T-helper 1 cell treated with Interleukin-12 subunit alpha and Interleukin-12 subunit beta and Interleukin-4 antibody, amounts not matched to agents 30 μg/mL and 1 μg/mL, for 36 hours (primary cell): ENCODE measurements around the gene PLCL2.
"Not testable (repeated sequence)": the region's sequence is repeated elsewhere in the genome, so short reads cannot be mapped to it uniquely, and the experiment has no call there.

Experiments used
- H3K27ac Mint-ChIP-seq: one replicate; pipeline ENCODE4 v1.8.0; 2021; ENCODE audit warnings: mild to moderate bottlenecking, mixed read lengths
- H3K27me3 Mint-ChIP-seq: one replicate; pipeline ENCODE4 v1.8.0; 2021; ENCODE audit warnings: low read depth, mixed read lengths
- H3K36me3 Mint-ChIP-seq: one replicate; pipeline ENCODE4 v1.8.0; 2021; ENCODE audit warnings: low read depth, mixed read lengths
- H3K4me1 Mint-ChIP-seq: one replicate; pipeline ENCODE4 v1.8.0; 2021; ENCODE audit warnings: low read depth, mixed read lengths
- H3K4me3 Mint-ChIP-seq: one replicate; pipeline ENCODE4 v1.8.0; 2021; ENCODE audit warnings: mild to moderate bottlenecking, moderate library complexity, mixed read lengths
- H3K9me3 Mint-ChIP-seq: one replicate; pipeline ENCODE4 v1.8.0; 2021; ENCODE audit warnings: mixed read lengths

The PLCL2 gene

GRCh38 chr3:16978921-16979271, 94.1 kb downstream of the PLCL2 start:
- peaks cover 6% of the 10 kb centered on the region for H3K4me1 Mint-ChIP-seq
- H3K4me3 Mint-ChIP-seq = no peak overlapping the region
- H3K36me3 Mint-ChIP-seq = peaks cover 3% of the 10 kb centered on the region
- H3K27ac Mint-ChIP-seq = no peak overlapping the region
- H3K9me3 Mint-ChIP-seq = peaks cover 1% of the 10 kb centered on the region
- H3K27me3 Mint-ChIP-seq = no peaks in the 10 kb centered on the region

DNA sequence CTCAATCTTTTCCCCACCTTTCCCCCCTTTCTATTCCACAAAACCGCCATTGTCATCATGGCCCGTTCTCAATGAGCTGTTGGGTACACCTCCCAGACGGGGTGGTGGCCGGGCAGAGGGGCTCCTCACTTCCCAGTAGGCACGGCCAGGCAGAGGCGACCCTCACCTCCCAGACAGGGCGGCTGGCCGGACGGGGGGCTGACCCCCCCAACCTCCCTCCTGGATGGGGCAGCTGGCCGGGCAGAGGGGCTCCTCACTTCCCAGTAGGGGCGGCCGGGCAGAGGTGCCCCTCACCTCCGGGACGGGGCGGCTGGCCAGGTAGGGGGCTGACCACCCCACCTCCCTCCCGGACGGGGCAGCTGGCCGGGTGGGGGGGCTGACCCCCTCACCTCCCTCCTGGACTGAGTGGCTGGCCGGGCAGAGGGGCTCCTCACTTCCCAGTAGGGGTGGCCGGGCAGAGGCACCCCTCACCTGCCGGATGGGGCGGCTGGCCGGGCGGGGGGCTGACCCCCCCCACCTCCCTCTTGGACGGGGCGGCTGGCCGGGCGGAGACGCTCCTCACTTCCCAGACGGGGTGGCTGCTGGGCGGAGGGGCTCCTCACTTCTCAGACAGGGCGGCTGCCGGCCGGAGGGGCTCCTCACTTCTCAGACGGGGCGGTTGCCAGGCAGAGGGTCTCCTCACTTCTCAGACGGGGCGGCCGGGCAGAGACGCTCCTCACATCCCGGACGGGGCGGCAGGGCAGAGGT, 95.2 kb downstream of the PLCL2 start:
- not testable (repeated sequence) for H3K4me1 Mint-ChIP-seq, H3K36me3 Mint-ChIP-seq, H3K27ac Mint-ChIP-seq

DNA sequence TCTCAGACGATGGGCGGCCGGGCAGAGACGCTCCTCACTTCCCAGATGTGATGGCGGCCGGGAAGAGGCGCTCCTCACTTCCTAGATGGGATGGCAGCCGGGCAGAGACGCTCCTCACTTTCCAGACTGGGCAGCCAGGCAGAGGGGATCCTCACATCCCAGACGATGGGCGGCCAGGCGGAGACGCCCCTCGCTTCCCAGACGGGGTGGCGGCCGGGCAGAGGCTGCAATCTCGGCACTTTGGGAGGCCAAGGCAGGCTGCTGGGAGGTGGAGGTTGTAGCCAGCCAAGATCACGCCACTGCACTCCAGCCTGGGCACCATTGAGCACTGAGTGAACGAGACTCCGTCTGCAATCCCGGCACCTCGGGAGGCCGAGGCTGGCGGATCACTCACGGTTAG, 95.8 kb downstream of the PLCL2 start:
- H3K27me3 Mint-ChIP-seq, H3K4me1 Mint-ChIP-seq, H3K9me3 Mint-ChIP-seq, H3K27ac Mint-ChIP-seq, H3K36me3 Mint-ChIP-seq, H3K4me3 Mint-ChIP-seq: not testable (repeated sequence)

More for the DNA sequence above, 95.2 kb downstream of the PLCL2 start:
- not testable (repeated sequence) for H3K4me3 Mint-ChIP-seq, H3K27me3 Mint-ChIP-seq, H3K9me3 Mint-ChIP-seq

- no peaks in the 10 kb centered on the region for H3K27me3 Mint-ChIP-seq
- H3K9me3 Mint-ChIP-seq = no peaks in the 10 kb centered on the region
- H3K4me3 Mint-ChIP-seq = no peak overlapping the region
- peaks cover 2% of the 10 kb centered on the region for H3K4me1 Mint-ChIP-seq
- H3K27ac Mint-ChIP-seq = no peak overlapping the region
- no peaks in the 10 kb centered on the region for H3K36me3 Mint-ChIP-seq
Measured at GRCh38 chr3:16982460-16982859, 97.7 kb downstream of the PLCL2 start.

DNA sequence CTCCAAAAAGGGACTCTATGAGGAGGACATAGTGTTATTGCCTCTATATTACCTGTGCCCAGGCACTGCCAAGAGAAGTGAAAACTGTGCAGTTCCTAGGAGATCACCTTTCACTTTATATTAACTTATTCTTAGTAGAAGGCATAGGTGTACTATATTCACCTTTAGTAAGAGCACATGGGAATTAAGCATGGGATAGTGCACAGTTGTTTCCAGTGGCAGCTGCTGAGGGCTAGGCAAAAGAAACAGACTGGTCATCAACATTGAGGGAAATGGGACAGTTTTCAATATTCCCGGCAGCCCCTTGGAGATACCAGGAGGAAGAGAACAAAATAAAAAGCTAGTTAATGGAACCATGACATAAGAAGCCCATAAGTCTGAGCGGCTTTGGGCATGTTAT, 100.9 kb downstream of the PLCL2 start:
- Mint-ChIP-seq H3K36me3 (no peaks in the 10 kb centered on the region), H3K4me3 (no peak overlapping the region), H3K4me1 (peaks cover 4% of the 10 kb centered on the region), H3K9me3 (no peaks in the 10 kb centered on the region), H3K27me3 (no peaks in the 10 kb centered on the region), H3K27ac (no peak overlapping the region)

- H3K36me3 Mint-ChIP-seq = no peaks in the 10 kb centered on the region
- H3K27me3 Mint-ChIP-seq = no peaks in the 10 kb centered on the region
- no peak overlapping the region for H3K4me3 Mint-ChIP-seq
- H3K9me3 Mint-ChIP-seq = no peaks in the 10 kb centered on the region
- no peak overlapping the region for H3K27ac Mint-ChIP-seq
- peaks cover 4% of the 10 kb centered on the region for H3K4me1 Mint-ChIP-seq
Measured at GRCh38 chr3:16987141-16987540, 102.4 kb downstream of the PLCL2 start.

DNA sequence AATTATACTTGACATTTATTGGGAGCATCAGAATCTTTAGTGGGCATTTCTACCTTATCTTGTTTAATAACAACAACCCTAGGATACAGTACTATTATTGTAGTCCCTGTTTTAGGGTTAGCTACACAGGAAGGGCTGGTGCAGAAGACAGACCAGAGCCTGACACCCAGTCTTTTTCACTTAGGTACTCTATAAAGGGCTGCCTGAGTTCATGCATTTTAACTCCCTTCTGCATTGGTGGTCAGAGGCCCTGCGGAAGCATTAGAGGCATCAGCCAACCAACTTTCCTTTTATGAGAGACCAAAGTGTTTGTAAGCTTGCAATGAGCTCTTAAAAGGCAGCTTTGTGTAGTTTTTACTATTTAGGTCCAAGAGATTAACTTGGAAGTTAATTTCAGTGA, 105.4 kb downstream of the PLCL2 start:
- Mint-ChIP-seq H3K9me3 (no peaks in the 10 kb centered on the region), H3K27me3 (no peaks in the 10 kb centered on the region), H3K4me1 (peaks cover 7% of the 10 kb centered on the region), H3K27ac (no peak overlapping the region), H3K36me3 (peaks cover 3% of the 10 kb centered on the region), H3K4me3 (no peak overlapping the region)

- no peaks in the 10 kb centered on the region for H3K9me3 Mint-ChIP-seq
- H3K36me3 Mint-ChIP-seq = peaks cover 3% of the 10 kb centered on the region
- no peak overlapping the region for H3K27ac Mint-ChIP-seq
- H3K4me1 Mint-ChIP-seq = peaks cover 17% of the 10 kb centered on the region
- H3K4me3 Mint-ChIP-seq = no peak overlapping the region
- H3K27me3 Mint-ChIP-seq = no peaks in the 10 kb centered on the region
Measured at GRCh38 chr3:16992198-16992597, 107.4 kb downstream of the PLCL2 start.

GRCh38 chr3:16993227-16993626, 108.5 kb downstream of the PLCL2 start:
- no peak overlapping the region for H3K27ac Mint-ChIP-seq
- no peak overlapping the region for H3K4me3 Mint-ChIP-seq
- peaks cover 17% of the 10 kb centered on the region for H3K4me1 Mint-ChIP-seq
- H3K27me3 Mint-ChIP-seq = no peaks in the 10 kb centered on the region
- H3K9me3 Mint-ChIP-seq = no peaks in the 10 kb centered on the region
- H3K36me3 Mint-ChIP-seq = peaks cover 3% of the 10 kb centered on the region

- Mint-ChIP-seq H3K27me3 (no peaks in the 10 kb centered on the region), H3K4me1 (peaks cover 20% of the 10 kb centered on the region), H3K4me3 (no peak overlapping the region), H3K9me3 (no peaks in the 10 kb centered on the region), H3K27ac (no peak overlapping the region), H3K36me3 (peaks cover 3% of the 10 kb centered on the region)
Measured at GRCh38 chr3:16994854-16995525, 110.2 kb downstream of the PLCL2 start.

DNA sequence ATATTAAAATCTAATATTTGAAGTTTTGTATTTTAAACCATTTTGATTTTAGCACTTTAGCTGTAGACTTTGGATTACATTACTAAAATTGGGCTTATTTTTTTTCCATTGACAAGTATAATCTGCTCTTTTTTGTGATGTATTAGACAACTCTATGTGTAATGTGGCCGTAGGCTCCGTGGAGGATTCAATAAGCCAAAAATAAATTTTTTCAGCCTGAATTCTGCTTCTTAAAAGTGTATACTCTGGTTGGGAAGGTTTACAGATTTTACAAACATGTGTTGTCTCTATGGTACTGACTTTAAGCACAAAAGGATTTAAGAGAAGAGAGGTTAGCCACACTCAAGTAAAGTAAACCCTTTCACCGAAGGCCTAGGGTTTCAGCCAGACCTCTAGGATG, 110.8 kb downstream of the PLCL2 start:
- Mint-ChIP-seq H3K4me1 (peaks cover 22% of the 10 kb centered on the region), H3K36me3 (peaks cover 6% of the 10 kb centered on the region), H3K27ac (no peak overlapping the region), H3K27me3 (no peaks in the 10 kb centered on the region), H3K4me3 (no peak overlapping the region), H3K9me3 (peaks cover 3% of the 10 kb centered on the region)

GRCh38 chr3:16998236-16998923, 113.6 kb downstream of the PLCL2 start:
- Mint-ChIP-seq H3K27me3 (no peaks in the 10 kb centered on the region), H3K4me3 (no peak overlapping the region), H3K4me1 (peaks cover 25% of the 10 kb centered on the region), H3K27ac (no peak overlapping the region), H3K36me3 (peaks cover 17% of the 10 kb centered on the region), H3K9me3 (peaks cover 28% of the 10 kb centered on the region)

DNA sequence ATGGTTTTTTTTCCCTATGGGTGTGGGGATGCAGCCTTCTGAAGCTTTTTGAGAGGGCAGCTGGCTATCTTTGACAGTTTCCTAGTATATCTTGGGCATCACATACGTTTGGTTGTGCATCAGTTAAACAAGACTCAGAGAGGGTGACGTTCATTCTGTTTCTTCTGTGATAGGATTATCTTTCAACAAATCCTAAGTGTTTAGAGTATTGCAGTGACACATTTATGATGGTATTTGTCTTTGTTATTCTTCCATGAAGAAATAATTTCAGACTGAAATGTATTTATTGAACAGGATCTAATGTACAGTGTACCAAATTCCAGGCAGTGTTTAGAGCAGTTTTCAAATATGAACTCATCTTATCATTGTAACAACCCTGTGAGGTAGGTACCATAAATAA, 114.4 kb downstream of the PLCL2 start:
- Mint-ChIP-seq H3K4me3 (no peak overlapping the region), H3K9me3 (peaks cover 28% of the 10 kb centered on the region), H3K4me1 (peaks cover 25% of the 10 kb centered on the region), H3K36me3 (peaks cover 17% of the 10 kb centered on the region), H3K27ac (no peak overlapping the region), H3K27me3 (no peaks in the 10 kb centered on the region)

- Mint-ChIP-seq H3K27ac (no peak overlapping the region), H3K9me3 (peaks cover 28% of the 10 kb centered on the region), H3K36me3 (peaks cover 14% of the 10 kb centered on the region), H3K27me3 (no peaks in the 10 kb centered on the region), H3K4me1 (peaks cover 22% of the 10 kb centered on the region), H3K4me3 (no peak overlapping the region)
Measured at GRCh38 chr3:16999871-17000270, 115.1 kb downstream of the PLCL2 start.

DNA sequence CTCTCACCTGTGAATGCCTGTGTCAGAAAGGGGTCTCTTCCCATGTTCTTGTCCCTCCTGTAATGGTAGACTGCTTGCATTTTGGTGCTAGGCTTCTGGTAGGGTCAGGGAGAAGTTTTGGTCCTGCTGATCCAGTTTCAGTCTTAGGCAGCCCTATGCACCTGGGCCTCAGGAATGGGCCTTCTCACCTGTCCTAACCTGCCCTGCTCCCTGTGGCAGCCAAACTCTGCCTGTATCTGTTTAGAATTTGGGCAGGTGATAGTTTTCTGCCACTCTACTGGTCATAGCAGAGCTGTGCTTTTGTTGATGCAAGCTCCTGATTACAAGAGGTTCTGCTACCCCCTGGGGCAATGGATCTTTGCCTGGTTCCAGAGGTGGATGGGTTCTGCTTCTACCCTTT, 118.7 kb downstream of the PLCL2 start:
- H3K4me3 Mint-ChIP-seq = no peak overlapping the region

More for the DNA sequence above, 118.7 kb downstream of the PLCL2 start:
- Mint-ChIP-seq H3K9me3 (peaks cover 28% of the 10 kb centered on the region), H3K4me1 (peaks cover 29% of the 10 kb centered on the region), H3K27me3 (no peaks in the 10 kb centered on the region), H3K36me3 (peaks cover 14% of the 10 kb centered on the region), H3K27ac (no peak overlapping the region)
